Measurements from ENCODE around the gene FSTL5. TPM values are rescaled to one million over a fixed set of nuclear protein-coding genes. Genes with fewer than 3 reads are reported as not detected.
A peak's percentile ranks its signal among the peaks of the same experiment; 100 is the strongest.

Gene FSTL5
- total RNA-seq, 1 experiment from 2014 or later = not detected

DNA sequence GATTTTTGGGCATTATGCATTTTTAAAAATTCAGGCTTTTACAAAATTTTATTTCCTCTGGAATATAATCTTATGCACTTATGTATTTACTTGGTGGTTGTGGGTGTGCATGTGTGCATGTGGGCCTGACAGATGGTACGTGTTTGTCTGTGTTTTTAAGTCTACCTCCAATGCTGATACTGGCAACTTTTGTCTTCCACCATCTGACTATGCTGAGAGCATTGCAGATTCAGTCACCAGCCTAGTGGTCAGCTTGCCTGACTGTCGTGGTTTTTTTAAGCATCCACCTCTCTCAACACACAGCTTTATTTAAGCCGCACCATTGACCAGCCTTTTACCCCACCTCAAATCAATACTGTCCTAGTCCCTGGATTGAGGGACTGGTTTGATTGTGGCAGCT, 37.1 kb downstream of the FSTL5 start:
- Histone ChIP-seq H3K27ac (ENCODE audit: insufficient read length, low read depth, low read length) (no peak overlapping the region), H3T11ph (ENCODE audit: low read length) (no peak overlapping the region), H3K27me3 (ENCODE audit: insufficient read depth, low read length) (no peaks in the 10 kb centered on the region), H4K8ac (replicated peaks; ENCODE audit: insufficient read length, low read depth, low read length) (no peak overlapping the region), H3K79me2 (ENCODE audit: insufficient read depth, low read length) (no peaks in the 10 kb centered on the region), H3K4me2 (ENCODE audit: insufficient read depth, insufficient read length, low read length) (no peak overlapping the region), H2AK5ac (ENCODE audit: insufficient read length, low read length) (no peak overlapping the region), H4K91ac (ENCODE audit: insufficient read length, low read depth, low read length) (no peak overlapping the region), H3K4ac (ENCODE audit: low read depth, low read length) (no peak overlapping the region), H2BK5ac (ENCODE audit: insufficient read length, low read length) (no peak overlapping the region), H2BK120ac (ENCODE audit: low read depth, low read length, poor library complexity, severe bottlenecking) (no peak overlapping the region), H3K9ac (ENCODE audit: extremely low read depth, insufficient read length, low read length) (no peak overlapping the region), H3K4me1 (ENCODE audit: insufficient read depth, low read length) (no peaks in the 10 kb centered on the region), H3K23ac (ENCODE audit: insufficient read length, low read depth, low read length) (no peak overlapping the region), H3K9me3 (ENCODE audit: control insufficient read depth, low read depth, low read length) (no peaks in the 10 kb centered on the region), H2AFZ (ENCODE audit: low read length) (no peak overlapping the region), H2BK15ac (ENCODE audit: low read depth, low read length) (no peak overlapping the region), H4K20me1 (ENCODE audit: control insufficient read depth, insufficient read depth, insufficient read length) (no peaks in the 10 kb centered on the region), H3K56ac (ENCODE audit: insufficient read length, low read depth, low read length) (no peak overlapping the region), H4K5ac (ENCODE audit: insufficient read length, low read depth, low read length) (no peak overlapping the region), H3K18ac (ENCODE audit: insufficient read length, low read depth, low read length) (no peak overlapping the region), H2BK20ac (ENCODE audit: low read depth, low read length, poor library complexity, severe bottlenecking) (no peak overlapping the region), H3K23me2 (ENCODE audit: insufficient read length, low read depth, low read length, poor library complexity, severe bottlenecking) (no peaks in the 10 kb centered on the region), H3K14ac (ENCODE audit: insufficient read depth, low read length) (no peak overlapping the region), H3K79me1 (ENCODE audit: insufficient read depth, low read depth, low read length, poor library complexity, severe bottlenecking) (no peaks in the 10 kb centered on the region), H2BK12ac (ENCODE audit: insufficient read length, low read depth, low read length) (no peak overlapping the region)
- no peaks in the 10 kb centered on the region for H3K36me3 Mint-ChIP-seq (ENCODE audit: insufficient read depth in 1 of 3, low read depth in 3 of 3)
- DNase-seq = no peak
- WGBS (ENCODE audit: extremely low coverage, insufficient read length, low lambda C conversion rate) = no CpG with 5 or more reads among the region's 3 CpGs
- no peak overlapping the region for H3K4me3 Mint-ChIP-seq
- H3K27ac Mint-ChIP-seq = peak overlapping the region in 1 of 3 experiments; percentile 84; a peak in 2 of 7 replicates
- no peak for TF ChIP-seq CTCF (conservative IDR thresholded peaks at IDR 0.05)
- H3K4me1 Mint-ChIP-seq = 0 out of 4 replicates have a peak, but pooled peaks cover 0 to 4% of the 10 kb centered on the region in 2 experiments
- H3K9me3 Mint-ChIP-seq = no peaks in the 10 kb centered on the region
- no peaks in the 10 kb centered on the region for H3K27me3 Mint-ChIP-seq (ENCODE audit: low read depth)

All from H9 (cell line).